ENCODE results near the gene MFAP3L.
"Not testable (repeated sequence)": the region's sequence is repeated elsewhere in the genome, so short reads cannot be mapped to it uniquely, and the experiment has no call there.

MFAP3L gene

GRCh38 chr4:169986369-169986768 is 39.8 kb downstream of the MFAP3L start:
- DNase-seq: no peak

DNA sequence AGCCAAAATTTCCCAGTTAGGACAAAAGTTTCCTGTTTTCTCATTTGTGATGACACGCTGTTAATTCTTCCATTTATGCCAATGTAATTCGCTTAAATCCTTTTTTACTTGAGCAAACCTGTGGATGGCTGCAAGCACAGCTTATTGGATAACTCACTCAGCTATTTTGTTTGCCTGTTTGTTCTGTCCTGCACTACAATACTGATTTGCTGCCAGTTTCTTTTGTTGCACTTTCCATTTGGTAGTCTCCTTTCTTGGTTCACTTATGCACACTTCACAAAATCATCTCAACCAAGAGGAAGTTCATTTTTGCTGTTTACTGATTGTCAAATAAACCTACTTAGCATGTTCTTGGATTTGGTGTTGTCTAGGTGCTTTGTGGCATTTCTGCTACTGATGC is 40.3 kb downstream of the MFAP3L start:
- no peak for DNase-seq

DNA sequence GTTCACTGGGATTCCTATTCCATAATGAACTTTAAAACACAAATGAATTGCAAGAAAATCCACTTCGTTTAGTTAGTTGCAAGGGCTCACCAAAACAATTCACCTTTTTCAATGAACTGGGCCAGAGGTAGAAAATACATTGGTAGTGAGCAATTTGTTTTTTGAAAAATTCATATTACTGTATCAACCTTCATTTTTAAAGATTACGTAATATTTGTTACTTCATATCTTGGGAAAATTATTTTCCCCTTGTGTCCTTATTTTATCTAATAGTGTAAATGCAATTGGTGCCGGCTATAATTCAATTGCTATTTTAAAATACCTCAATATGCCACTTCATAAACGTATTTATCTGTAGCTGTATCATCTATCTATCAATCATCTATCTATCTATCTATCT is 41.5 kb downstream of the MFAP3L start:
- no peak for DNase-seq

DNA sequence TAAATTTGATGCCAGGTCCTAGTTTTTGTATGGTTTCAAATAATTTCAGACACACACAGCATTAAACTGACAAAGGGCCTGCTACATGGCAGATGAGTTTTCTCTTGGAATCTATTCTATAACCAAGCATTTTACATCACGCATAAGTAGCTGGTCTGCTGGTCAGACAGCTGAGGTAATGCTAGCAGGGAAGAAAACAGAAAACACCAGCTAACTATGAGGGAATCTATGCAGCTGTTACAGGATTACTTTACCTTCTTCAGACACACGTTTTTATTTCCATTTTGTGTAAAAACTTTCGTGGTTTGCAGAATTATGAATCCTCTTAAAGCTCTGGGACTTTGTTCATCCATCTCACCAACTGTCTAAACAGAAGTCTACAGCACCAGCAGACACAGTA is 42.0 kb downstream of the MFAP3L start:
- DNase-seq: no peak

- DNase-seq: no peak
These were observed 49.2 kb downstream of the MFAP3L start for GRCh38 chr4:169976951-169977350.

DNA sequence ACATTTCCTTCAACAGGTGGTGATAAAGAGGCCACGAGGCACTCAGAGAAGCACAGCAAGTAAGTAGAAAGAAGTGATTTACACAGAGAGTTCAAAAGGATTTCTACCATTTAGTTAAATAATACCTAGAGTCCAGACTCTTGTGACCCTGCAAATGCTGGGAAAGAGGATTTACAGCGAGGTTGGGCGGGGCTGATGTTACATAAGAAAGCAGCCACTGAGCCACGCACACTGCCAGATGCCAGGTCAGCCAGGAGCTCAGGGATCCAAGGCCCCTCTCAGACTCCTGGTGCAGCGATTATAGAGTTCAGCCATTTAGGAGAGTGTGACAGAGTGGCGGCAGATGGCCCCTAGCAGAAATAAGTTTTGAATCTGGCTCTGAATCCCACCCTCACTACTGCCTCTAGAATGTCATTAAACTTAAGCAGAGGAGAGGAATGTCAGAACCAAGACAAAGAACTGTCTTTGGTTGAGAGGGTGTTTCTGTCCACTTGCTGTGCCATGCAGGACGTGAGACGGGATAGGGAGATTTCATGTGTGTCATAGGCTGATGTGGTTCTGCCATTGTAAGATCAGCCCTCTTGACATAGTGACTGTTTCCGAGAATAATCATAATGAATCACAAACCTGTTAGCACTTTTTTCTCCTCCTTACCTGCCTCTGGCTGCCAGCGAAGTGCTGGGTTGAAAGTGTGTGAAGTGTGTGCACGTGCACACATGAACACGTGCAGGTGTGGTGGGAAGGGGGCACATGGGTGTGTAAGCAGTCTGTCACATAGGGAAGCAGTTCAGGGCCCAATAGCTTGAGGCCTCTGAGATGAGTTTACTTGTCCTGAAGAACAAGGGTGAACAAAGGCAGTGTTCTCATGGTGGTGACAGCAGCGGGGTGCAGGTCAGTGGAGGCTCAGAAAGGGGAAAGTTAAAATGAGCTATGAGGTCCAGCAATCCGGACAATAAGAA is 50.1 kb downstream of the MFAP3L start:
- no peak for DNase-seq

GRCh38 chr4:169975131-169975837 is 50.9 kb downstream of the MFAP3L start:
- no peak for DNase-seq

DNA sequence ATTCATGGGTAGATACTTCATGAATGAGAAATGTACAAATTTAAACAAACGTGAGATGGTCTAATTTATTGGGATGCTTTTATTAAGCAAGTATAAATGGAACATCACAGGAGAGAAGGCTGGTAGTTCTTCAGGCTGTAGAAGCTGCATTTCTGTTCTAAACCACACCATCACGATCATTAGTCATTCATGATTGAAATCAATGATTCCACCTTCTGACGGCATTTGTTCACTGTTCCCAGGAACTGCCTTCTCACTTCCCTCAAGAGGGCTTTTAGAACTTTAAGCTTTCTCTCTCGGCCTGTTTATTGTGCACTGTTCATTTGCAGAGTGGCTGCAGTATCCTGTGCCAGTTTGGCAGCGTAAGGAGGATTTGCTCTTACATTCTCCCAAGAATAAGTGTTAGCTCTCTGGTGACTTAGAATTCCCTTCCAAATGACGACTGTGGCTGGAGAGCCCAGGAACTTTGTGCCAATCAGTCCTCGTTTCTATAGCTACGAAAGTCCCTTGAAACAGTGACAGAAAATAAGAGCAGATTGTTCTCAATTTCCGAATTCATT is 54.7 kb downstream of the MFAP3L start:
- DNase-seq: no peak

DNA sequence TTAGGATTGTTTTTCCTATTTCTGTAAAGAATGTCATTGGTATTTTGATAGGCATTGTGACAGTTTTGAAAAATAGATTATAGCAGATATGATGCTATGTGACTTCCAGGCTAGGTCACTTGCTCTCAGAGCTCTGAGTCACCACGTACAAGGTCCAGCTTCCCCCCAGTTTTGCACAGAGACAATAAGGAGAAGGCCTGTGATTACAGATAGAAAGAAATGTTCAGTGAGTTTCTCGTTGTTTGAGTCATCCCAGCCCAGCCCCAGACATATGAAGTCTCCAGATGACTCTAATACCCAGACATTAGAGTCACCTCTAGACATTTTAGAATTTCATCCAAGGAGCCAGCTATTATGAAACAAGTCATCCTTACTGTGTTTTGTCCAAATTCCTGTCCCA is 57.2 kb downstream of the MFAP3L start:
- DNase-seq: no peak

DNA sequence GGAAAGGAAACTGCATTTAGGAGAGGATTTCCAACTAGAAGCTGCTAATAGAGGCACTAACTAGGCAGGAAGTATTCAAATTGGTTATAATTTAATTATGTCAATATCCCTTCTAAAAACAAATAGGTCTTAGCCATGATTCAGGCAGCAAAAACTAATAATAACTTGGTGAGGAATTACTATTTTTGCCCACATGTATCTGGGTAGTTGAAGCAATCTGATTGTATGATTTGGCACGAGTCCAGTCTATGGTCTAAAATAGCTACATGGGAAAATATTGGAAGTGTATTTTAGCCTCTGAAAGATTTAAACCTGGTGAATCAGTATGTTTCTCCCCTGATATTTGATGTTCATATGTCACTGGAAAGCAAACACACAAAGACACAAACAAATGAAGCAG is 62.2 kb downstream of the MFAP3L start:
- DNase-seq: no peak

DNA sequence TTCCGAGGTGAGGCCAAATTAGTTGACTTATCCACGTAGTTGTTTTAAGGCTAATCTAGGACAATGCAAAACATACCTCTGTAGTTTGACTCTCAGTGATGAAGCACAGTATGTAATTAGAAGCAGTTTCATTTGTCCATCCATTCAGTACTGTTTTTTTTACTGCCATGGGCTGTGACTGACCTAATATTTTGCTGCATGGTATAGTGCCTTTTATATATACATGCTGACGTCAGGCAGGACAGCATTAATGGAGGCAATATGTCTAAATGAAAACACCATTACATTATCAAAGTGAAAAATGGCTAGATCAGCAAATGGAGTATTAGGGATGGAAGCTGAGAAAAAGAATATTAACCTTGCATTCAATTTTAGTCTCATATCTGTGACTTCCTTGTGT is 66.9 kb downstream of the MFAP3L start:
- DNase-seq: no peak

GRCh38 chr4:169958629-169959028 is 67.6 kb downstream of the MFAP3L start:
- DNase-seq: no peak

DNA sequence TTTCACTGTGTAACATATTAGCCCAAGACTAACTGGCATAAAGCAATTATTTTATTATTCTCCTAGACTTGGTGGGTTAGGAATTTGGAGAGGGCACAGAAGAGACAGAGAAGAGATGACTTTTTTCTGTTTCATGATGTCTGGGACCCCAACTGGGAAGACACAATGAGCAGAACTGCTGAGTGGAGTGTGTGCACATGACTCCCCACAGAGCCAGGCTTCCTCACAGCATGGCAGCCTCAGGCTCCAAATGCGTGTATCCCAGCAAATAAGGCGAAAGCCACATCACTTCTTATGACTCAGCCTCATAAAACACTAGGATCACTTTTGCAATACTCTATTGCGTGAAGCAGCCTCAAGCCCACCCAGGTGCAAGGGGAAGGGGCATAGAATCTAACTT is 68.4 kb downstream of the MFAP3L start:
- no peak for DNase-seq

- DNase-seq: no peak
These were observed 69.9 kb downstream of the MFAP3L start for GRCh38 chr4:169956091-169956843.

DNA sequence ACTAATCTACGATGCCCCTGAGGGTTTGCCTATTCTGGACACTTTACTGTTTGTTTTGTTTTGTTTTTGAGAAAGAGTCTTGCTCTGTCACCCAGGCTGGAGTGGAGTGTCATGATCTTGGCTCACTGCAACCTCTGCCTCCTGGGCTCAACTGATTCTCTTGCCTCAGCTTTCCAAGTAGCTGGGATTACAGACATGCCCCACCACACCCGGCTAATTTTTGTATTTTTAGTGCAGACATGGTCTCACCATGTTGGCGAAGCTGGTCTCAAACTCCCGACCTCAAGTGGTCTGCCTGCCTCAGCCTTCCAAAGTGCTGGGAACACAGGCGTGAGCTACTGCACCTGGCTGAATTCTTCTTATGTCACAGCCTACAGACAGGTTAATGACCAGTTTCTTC is 70.7 kb downstream of the MFAP3L start:
- DNase-seq: no peak

DNA sequence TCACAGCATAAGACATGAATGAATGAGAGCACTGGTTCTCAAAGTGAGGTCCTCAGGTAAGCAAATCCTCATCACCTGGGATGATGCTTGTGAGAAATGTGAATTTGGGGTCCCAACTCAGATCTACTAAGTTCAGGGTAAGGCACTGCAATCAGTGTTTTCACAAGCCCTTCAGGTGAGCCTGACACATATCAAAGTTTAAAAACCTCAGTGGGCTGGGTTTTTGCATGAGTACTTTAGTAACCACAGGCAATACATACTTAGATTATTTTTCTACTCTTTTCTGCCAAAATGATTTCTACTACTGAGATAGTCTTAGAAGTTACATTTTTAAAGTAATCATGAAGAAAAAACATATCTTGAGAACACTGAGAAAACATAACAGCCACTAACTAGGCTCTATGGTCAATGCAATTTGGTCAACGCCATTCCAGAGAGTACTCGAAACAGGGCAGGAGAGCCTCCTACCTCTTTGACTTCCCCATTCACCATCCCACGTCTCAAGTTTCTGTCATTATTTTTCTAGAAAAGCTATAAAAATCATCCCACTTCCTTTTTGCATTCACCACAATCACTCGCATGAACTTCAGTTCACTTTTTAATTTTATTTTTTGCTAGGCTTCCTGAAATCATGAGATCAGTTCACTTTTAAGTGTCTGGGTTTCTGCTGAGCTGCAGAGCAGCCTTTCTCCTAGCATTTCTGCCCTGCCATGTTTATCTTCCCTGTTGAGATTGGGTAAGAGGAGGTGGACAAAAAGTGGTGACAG is 73.8 kb downstream of the MFAP3L start:
- no peak for DNase-seq

DNA sequence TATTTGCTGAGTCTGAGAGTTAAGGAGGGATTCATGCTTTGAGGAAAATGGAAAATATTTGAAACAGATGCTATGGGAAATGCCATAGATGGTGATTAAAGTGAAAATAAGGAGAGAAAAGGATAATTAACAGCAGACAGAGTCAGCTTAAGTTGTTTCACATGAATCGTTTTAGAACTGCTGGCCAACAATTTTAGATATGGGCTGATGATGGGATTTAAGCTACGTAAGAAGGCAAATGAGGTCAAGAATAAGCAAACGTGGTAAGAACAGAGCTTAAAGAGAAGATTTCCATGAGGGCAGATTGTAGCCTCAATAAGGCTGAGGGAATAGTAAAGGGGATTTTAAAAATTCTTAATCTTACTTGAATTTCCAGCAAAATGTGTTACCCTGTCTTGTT is 77.9 kb downstream of the MFAP3L start:
- DNase-seq: no peak

DNA sequence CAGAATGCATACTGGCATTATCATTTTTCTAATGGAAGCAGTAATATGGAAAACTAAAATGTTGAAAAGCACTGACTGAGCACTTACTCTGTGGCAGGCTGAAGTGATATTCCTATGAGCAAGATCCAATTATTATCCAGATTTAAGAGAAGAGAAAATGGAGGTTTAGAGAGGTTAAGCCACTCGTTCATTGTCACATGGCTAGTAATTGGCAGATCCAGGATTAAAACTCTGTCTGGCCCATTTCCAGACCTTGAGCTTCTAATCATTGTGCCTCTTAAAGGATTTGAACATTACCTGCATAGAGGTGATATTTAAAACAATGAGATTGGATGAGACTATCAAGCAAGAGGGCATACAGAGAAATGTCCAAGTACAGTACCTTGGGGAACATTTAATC is 80.6 kb downstream of the MFAP3L start:
- no peak for DNase-seq

DNA sequence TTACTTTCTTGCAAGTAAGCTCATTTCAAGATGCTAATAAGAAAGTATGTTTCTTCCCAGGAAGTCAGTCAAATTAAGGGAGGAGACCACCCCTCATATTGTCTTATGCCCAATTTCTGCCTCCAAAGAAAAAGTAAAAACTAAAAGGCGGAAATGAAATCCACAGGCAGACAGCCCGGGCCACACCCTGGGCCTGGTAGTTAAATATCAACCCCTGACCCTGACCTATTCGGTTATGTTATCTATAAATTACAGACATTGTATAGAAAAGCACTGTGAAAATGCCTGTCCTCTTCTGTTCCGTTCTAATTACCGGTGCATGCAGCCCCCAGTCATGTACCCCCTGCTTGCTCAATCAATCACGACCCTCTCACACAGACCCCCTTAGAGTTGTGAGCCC is 82.6 kb downstream of the MFAP3L start:
- not testable (repeated sequence) for DNase-seq

- no peak for DNase-seq
These were observed 85.1 kb downstream of the MFAP3L start for GRCh38 chr4:169941141-169941540.

GRCh38 chr4:169940460-169940859 is 85.7 kb downstream of the MFAP3L start:
- no peak for DNase-seq
